Measurements from ENCODE around the gene WDR17. TPM values are rescaled to one million over a fixed set of nuclear protein-coding genes. Genes with fewer than 3 reads are reported as not detected.
"Not testable (repeated sequence)": the region's sequence is repeated elsewhere in the genome, so short reads cannot be mapped to it uniquely, and the experiment has no call there.

WDR17 gene
- total RNA-seq, 2 donors from 2014 or later = 1.2 to 1.6 TPM

GRCh38 chr4:176209535-176209934 lies 143.9 kb downstream of the WDR17 start:
- H3K4me3 ChIP-seq = no peak overlapping the region
- intact Hi-C loops (cut with DNase I) = no loop called here
- H3K27ac ChIP-seq = no peak overlapping the region
- DNase-seq = no peak
- H3K36me3 ChIP-seq = no peaks in the 10 kb centered on the region
- H3K9ac ChIP-seq (ENCODE audit: low read depth in 2 of 2, low read length in 2 of 2) = no peak overlapping the region
- no peaks in the 10 kb centered on the region for H3K27me3 ChIP-seq
- TF ChIP-seq CTCF (IDR thresholded peaks at IDR 0.05) = no peak
- H3K4me1 ChIP-seq = no peaks in the 10 kb centered on the region
- H3K9me3 ChIP-seq = no peaks in the 10 kb centered on the region

DNA sequence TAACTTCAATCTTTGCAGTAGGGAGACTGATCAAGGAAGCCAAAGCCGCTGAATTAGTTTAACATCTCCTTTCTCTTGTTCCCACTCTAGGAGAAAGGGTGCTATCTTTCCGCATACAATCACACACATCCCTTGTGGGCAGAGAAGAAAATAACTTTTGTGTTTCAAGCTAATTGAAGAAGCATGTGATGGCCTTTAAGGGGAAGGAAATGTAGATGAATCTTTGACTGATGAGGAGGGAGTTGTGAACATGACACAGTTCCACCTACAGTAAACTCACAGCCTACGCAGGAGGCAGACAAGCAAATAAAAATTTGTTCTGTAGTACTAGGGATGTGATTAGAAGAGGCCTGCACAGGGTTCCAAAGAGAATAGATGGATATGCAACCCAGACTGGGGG lies 144.5 kb downstream of the WDR17 start:
- no peak overlapping the region for H3K4me3 ChIP-seq
- intact Hi-C loops (cut with DNase I) = no loop called here
- no peak for TF ChIP-seq CTCF (IDR thresholded peaks at IDR 0.05)
- no peaks in the 10 kb centered on the region for H3K4me1 ChIP-seq
- no peaks in the 10 kb centered on the region for H3K27me3 ChIP-seq
- DNase-seq = no peak
- no peaks in the 10 kb centered on the region for H3K36me3 ChIP-seq
- H3K9me3 ChIP-seq = no peaks in the 10 kb centered on the region
- no peak overlapping the region for H3K27ac ChIP-seq
- no peak overlapping the region for H3K9ac ChIP-seq (ENCODE audit: low read depth in 2 of 2, low read length in 2 of 2)

DNA sequence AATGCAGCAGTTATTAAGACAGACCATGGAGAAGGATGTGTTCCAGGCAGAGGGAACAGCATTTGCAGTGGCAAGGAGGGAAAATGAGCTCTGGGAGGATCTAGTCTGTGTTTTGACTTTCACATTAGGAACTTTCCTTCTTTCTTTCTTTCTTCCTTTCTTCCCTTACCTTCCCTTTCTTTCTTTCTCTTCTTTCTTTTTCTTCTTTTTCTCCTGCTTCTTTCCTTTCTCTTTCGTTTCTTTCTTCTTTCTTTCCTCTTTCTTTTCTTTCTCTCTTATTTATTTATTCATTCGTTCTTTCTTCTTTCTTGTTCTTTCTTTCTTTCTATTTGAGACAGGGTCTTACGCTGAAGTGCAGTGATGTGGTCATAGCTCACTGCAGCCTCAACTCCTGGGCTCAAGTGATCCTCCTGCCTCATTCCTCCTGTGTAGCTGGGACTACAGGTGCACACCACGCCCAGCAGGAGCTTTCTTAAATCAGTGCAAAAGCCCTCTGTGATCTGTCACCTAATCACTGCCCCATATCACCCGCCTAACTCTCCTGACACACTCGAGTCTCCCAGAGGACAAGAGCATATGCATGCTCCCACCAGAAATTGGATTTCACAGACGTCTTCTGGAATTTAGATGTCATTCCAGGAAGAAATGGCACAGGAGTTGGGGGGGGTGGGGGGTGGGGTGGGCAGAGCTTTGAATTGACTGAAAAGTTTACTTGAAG lies 145.1 kb downstream of the WDR17 start:
- Histone ChIP-seq H3K27me3 (no peaks in the 10 kb centered on the region), H3K9me3 (no peaks in the 10 kb centered on the region), H3K36me3 (no peaks in the 10 kb centered on the region), H3K9ac (ENCODE audit: low read depth in 2 of 2, low read length in 2 of 2) (no peak overlapping the region), H3K4me1 (no peaks in the 10 kb centered on the region), H3K27ac (no peak overlapping the region), H3K4me3 (no peak overlapping the region)
- no peak for TF ChIP-seq CTCF (IDR thresholded peaks at IDR 0.05)
- no peak for DNase-seq
- intact Hi-C loops (cut with DNase I) = no loop called here

DNA sequence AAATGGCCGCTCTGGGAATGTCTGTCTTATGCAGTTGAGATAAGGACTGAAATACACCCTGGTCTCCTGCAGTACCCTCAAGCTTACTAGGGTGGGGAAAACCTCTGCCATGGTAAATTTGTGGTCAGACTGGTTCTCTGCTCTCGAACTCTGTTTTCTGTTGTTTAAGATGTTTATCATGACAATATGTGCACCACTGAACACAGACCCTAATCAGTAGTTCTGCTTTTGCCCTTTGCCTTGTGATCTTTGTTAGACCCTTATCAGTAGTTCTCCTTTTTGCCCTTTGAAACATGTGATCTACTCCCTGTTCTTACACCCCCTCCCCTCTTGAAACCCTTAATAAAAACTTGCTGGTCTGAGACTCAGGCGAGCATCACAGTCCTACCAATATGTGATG lies 146.7 kb downstream of the WDR17 start:
- H3K27ac ChIP-seq, H3K27me3 ChIP-seq, H3K9me3 ChIP-seq: not testable (repeated sequence)

GRCh38 chr4:176217510-176217909 lies 151.9 kb downstream of the WDR17 start:
- H3K4me1 ChIP-seq = no peaks in the 10 kb centered on the region
- H3K9ac ChIP-seq (ENCODE audit: low read depth in 2 of 2, low read length in 2 of 2) = no peak overlapping the region
- no peak for TF ChIP-seq CTCF (IDR thresholded peaks at IDR 0.05)
- no peak overlapping the region for H3K27ac ChIP-seq
- H3K4me3 ChIP-seq = no peak overlapping the region
- intact Hi-C loops (cut with DNase I) = no loop called here
- H3K36me3 ChIP-seq = no peaks in the 10 kb centered on the region
- no peaks in the 10 kb centered on the region for H3K27me3 ChIP-seq
- no peaks in the 10 kb centered on the region for H3K9me3 ChIP-seq
- DNase-seq = no peak

More for the DNA sequence above, 146.7 kb downstream of the WDR17 start:
- DNase-seq; intact Hi-C loops (cut with DNase I); H3K4me3 ChIP-seq; H3K4me1 ChIP-seq; H3K36me3 ChIP-seq; H3K9ac ChIP-seq (ENCODE audit: low read depth in 2 of 2, low read length in 2 of 2): not testable (repeated sequence)

- no peak for TF ChIP-seq CTCF (IDR thresholded peaks at IDR 0.05)
- intact Hi-C loops (cut with DNase I) = no loop called here
- H3K4me1 ChIP-seq = no peaks in the 10 kb centered on the region
Measured at GRCh38 chr4:176222149-176222548, 156.5 kb downstream of the WDR17 start.

More at GRCh38 chr4:176222149-176222548, 156.5 kb downstream of the WDR17 start:
- no peak for DNase-seq
- H3K4me3 ChIP-seq = no peak overlapping the region
- H3K36me3 ChIP-seq = no peaks in the 10 kb centered on the region
- H3K27ac ChIP-seq = no peak overlapping the region
- H3K27me3 ChIP-seq = no peaks in the 10 kb centered on the region
- no peaks in the 10 kb centered on the region for H3K9me3 ChIP-seq
- no peak overlapping the region for H3K9ac ChIP-seq (ENCODE audit: low read depth in 2 of 2, low read length in 2 of 2)
